Heart right ventricle (tissue), 16 donors: ENCODE results near the gene IFT52. TPM values are rescaled to one million over a fixed set of nuclear protein-coding genes. Genes with fewer than 3 reads are reported as not detected.

Experiments
- ATAC-seq, 8 donors: fragments of 200-7000 bp; cut with Tn5 transposase; one replicate each; pipeline ENCODE4 v1.9.1; 2020; ENCODE audit warnings: mild to moderate bottlenecking in 8 of 8, moderate library complexity in 8 of 8, moderate number of reproducible peaks in 1 of 8
- DNase-seq, 2 donors: peaks; one replicate each; pipeline ENCODE4 v3.0.0-alpha.2; 2020
- H3K27ac ChIP-seq, 10 donors: fragments of 200-600 bp; sonication (generic) in 2 of 10; one replicate each; pipeline versions ENCODE4 v1.5.0 to v1.8.0; 2020 to 2022; ENCODE audit warnings: mild to moderate bottlenecking in 3 of 10
- H3K27me3 ChIP-seq, 7 donors: fragments of 200-600 bp; one replicate each; pipeline ENCODE4 v1.8.0; 2021 to 2022; ENCODE audit warnings: mild to moderate bottlenecking in 2 of 7
- H3K36me3 ChIP-seq, 9 donors: fragments of 200-600 bp; sonication (generic) in 1 of 9; one replicate each; pipeline versions ENCODE4 v1.5.0 to v1.8.0; 2020 to 2022; ENCODE audit warnings: mild to moderate bottlenecking in 2 of 9
- H3K4me1 ChIP-seq, 9 donors: fragments of 200-600 bp; sonication (generic) in 1 of 9; one replicate each; pipeline versions ENCODE4 v1.5.0 to v1.8.0; 2020 to 2022; ENCODE audit warnings: mild to moderate bottlenecking in 4 of 9
- H3K4me3 ChIP-seq, 10 donors: fragments of 200-600 bp; sonication (generic) in 2 of 10; one replicate each; pipeline versions ENCODE4 v1.5.0 to v1.8.0; 2020 to 2022; ENCODE audit warnings: mild to moderate bottlenecking in 7 of 10, moderate library complexity in 2 of 10
- H3K9me3 ChIP-seq, 11 donors: fragments of 200-600 bp in 10 of 11; sonication (generic) in 2 of 11; one replicate each; pipeline versions ENCODE4 v1.5.0 to v1.8.0; 2013 to 2022; ENCODE audit warnings: mild to moderate bottlenecking in 2 of 11, control low read depth in 1 of 11, moderate library complexity in 1 of 11
- WGBS, 2 donors: extraction: QIAGEN DNeasy Blood & Tissue Kit; methylation state at CpG; one replicate each; pipeline ENCODE4 v1.1.7; 2013; ENCODE audit warnings: inconsistent platforms in 1 of 2; 5-methylcytosine and 5-hydroxymethylcytosine counted together
- intact Hi-C, 10 donors: fragments of 100-400 bp; cut with DNase I; formaldehyde crosslinking; loops; one replicate each; pipeline versions ENCODE4 v1.11.1 to v1.14.2; 2022
- polyA plus RNA-seq, 2 donors: library from polyadenylated mRNA; stranded (reverse); fragments of 200-250 nt; gene quantifications; one replicate each; pipeline ENCODE4 v1.2.3, GENCODE V29; 2013
- total RNA-seq, 10 donors: library from RNA; stranded (reverse); fragmentation: NEBNext Ultra II Directional in 3 of 10; extraction: Animal tissue kit (Norgen Biotek cat#: 25700) in 3 of 10; gene quantifications; one replicate each; pipeline versions ENCODE4 v1.2.1 to v1.2.4, GENCODE V29; 2021 to 2023
- TF ChIP-seq, protein P1 (sequence below), 9 donors: fragments of 200-600 bp; sonication (generic) in 2 of 9; IDR thresholded peaks; one replicate each; pipeline versions ENCODE4 v1.5.0 to v1.8.0; 2021 to 2022; ENCODE audit warnings: antibody characterized with exemption in 9 of 9, mild to moderate bottlenecking in 5 of 9, moderate library complexity in 1 of 9
- donor health status: Arrhythmogenic right ventricular cardiomyopathy.
- donor health status: ischemic (EF 13 %, LVEDD 7.1; RV severe dilation, severe dysfunction).
- donor health status: healthy with polysubstance abuse.
- donor health status: DM: no; HTN: yes; CAD: no.
- donor health status: DM: no; HTN: no; CAD: no.
- donor health status: ischemic (EF 25% LVEDD 6.9; RV normal size, moderate dysfunction).
- donor health status: ischemic (EF 25% LVEDD 5.7; RV mildly dilated, moderate dysfunction).
- donor health status: healthy.
- donor health status: DM: yes; HTN: yes; CAD: no.
- donor health status: Ischemic cardiomyopathy.
- donor health status: ischemic (EF 35%, LVEDD 5.7; RV mildly dilated, moderate dysfunction).
- donor health status: nonischemic (EF 11% LVEDD 7.7; RV severe dilation, severe dysfunction).
- donor health status: DM: yes; HTN: yes; CAD: no.
- donor health status: PGD.
- donor health status: ischemic (EF 29% LVEDD 5.4; RV normal size, mild dysfunction).
- donor health status: nonischemic (EF 23%, LVEDD 6.1; RV moderate dilation, normal function).

The IFT52 gene
- total and polyA plus RNA-seq, 12 donors, result 5.2 to 8.9 (median 7.0) TPM

- H3K4me1 ChIP-seq, result peaks cover 0 to 8% (median 0%) of the 10 kb centered on the region in 9 donors
- intact Hi-C loops, result loop anchor here in 2 of 10 donors (5.0 to 10.0 kb wide), 2 partner anchors 540 to 542 kb away; no protein-coding TSS in a partner anchor
- no peak overlapping the region for H3K4me3 ChIP-seq
- no peak overlapping the region for H3K27ac ChIP-seq
- H3K27me3 ChIP-seq, result no peaks in the 10 kb centered on the region
- DNase-seq, result no peak
- 79 to 80% methylated on average over 4 of the region's 4 CpGs for WGBS, 2 donors
- TF ChIP-seq, protein P1, sequence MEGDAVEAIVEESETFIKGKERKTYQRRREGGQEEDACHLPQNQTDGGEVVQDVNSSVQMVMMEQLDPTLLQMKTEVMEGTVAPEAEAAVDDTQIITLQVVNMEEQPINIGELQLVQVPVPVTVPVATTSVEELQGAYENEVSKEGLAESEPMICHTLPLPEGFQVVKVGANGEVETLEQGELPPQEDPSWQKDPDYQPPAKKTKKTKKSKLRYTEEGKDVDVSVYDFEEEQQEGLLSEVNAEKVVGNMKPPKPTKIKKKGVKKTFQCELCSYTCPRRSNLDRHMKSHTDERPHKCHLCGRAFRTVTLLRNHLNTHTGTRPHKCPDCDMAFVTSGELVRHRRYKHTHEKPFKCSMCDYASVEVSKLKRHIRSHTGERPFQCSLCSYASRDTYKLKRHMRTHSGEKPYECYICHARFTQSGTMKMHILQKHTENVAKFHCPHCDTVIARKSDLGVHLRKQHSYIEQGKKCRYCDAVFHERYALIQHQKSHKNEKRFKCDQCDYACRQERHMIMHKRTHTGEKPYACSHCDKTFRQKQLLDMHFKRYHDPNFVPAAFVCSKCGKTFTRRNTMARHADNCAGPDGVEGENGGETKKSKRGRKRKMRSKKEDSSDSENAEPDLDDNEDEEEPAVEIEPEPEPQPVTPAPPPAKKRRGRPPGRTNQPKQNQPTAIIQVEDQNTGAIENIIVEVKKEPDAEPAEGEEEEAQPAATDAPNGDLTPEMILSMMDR (IDR thresholded peaks at IDR 0.05), result no peak
- ATAC-seq, result no peak
- H3K9me3 ChIP-seq, result peaks cover 0 to 9% (median 0%) of the 10 kb centered on the region in 11 donors
- peaks cover 0 to 26% (median 0%) of the 10 kb centered on the region in 9 donors for H3K36me3 ChIP-seq
These were observed 48.1 kb upstream of the IFT52 start for GRCh38 chr20:43542674-43543073.

DNA sequence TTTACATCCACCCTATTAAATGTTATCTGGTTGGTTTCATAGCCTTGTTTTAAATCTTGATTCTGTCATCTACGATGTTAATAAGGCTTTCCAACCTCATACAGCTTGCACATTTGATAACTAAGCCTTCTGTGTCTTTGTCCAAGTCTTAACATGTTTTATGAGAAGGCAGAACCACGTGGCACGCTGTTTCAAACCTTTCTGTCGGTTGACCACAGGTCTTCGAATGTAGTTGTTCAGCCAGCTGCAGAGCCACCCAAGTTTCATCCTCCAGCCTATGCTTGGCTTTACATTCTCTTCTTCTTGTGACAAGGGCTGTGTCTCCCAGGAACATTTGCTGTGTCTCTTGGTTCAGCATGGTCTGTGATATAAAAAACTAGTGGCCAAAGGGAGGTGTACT is 47.6 kb upstream of the IFT52 start:
- intact Hi-C loops, result loop anchor here in 2 of 10 donors (5.0 to 10.0 kb wide), 2 partner anchors 539 to 542 kb away; no protein-coding TSS in a partner anchor
- Histone ChIP-seq H3K36me3 (peaks cover 0 to 26% (median 0%) of the 10 kb centered on the region in 9 donors), H3K4me1 (peaks cover 0 to 4% (median 0%) of the 10 kb centered on the region in 9 donors), H3K27ac (no peak overlapping the region), H3K4me3 (no peak overlapping the region), H3K27me3 (no peaks in the 10 kb centered on the region), H3K9me3 (peaks cover 0 to 11% (median 0%) of the 10 kb centered on the region in 11 donors)
- 91 to 93% methylated on average over 5 of the region's 5 CpGs for WGBS, 2 donors
- TF ChIP-seq, protein P1 (IDR thresholded peaks at IDR 0.05), result no peak
- no peak for ATAC-seq
- DNase-seq, result no peak

GRCh38 chr20:43544501-43544900 is 46.2 kb upstream of the IFT52 start:
- H3K36me3 ChIP-seq, result peaks cover 0 to 26% (median 0%) of the 10 kb centered on the region in 9 donors
- ATAC-seq (no peak), DNase-seq (no peak)
- peaks cover 0 to 11% (median 0%) of the 10 kb centered on the region in 11 donors for H3K9me3 ChIP-seq
- H3K27ac ChIP-seq, result no peak overlapping the region
- no peak overlapping the region for H3K4me3 ChIP-seq
- no peaks in the 10 kb centered on the region for H3K27me3 ChIP-seq
- 88 to 94% methylated on average over 9 of the region's 9 CpGs for WGBS, 2 donors
- H3K4me1 ChIP-seq, result no peaks in the 10 kb centered on the region
- TF ChIP-seq, protein P1 (IDR thresholded peaks at IDR 0.05), result no peak
- intact Hi-C loops, result loop anchor here in 2 of 10 donors (5.0 to 10.0 kb wide), 2 partner anchors 538 to 540 kb away; no protein-coding TSS in a partner anchor

DNA sequence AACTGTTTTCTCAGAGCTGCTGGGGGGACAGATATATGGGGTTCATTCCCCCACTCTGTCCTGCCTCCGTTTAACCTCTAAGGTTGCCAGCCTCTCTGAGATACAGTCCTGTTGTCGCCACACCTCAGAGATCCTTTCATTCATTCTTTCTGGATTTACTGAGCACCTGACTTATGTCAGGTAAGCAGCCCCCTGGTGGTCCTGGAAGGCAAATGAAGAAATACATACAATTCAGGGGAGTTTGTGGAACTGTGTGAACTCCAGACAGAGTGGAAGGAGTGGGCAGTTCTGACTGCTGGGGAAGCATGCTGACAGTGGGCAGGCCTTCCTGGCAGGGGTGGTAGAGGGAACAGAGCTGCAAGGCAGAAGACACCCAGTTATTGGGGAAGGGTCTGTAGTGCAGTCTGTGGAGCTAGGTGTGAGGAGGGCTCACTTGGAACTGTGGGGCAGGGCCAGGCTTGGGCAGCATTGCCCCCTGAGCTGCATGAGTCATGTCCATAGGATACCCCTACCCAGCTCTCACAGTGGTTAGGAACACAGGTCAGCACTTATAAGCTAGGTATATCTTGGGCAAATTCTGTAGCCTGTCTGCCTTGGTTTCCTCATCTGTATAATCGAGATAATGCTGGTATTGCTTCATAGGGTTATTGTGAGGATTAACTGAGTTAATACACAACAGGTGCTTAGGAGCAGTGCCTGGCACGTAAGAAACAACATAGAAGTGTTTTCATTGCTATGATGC is 44.7 kb upstream of the IFT52 start:
- no peak overlapping the region for H3K4me3 ChIP-seq
- no peaks in the 10 kb centered on the region for H3K27me3 ChIP-seq
- 90 to 93% methylated on average over 4 of the region's 4 CpGs for whole genome bisulfite sequencing, 2 donors
- no peak overlapping the region for H3K27ac ChIP-seq
- H3K4me1 ChIP-seq, result no peaks in the 10 kb centered on the region
- ATAC-seq (no peak), DNase-seq (no peak)
- H3K9me3 ChIP-seq, result peaks cover 0 to 11% (median 0%) of the 10 kb centered on the region in 11 donors
- intact Hi-C loops, result loop anchor here in 1 of 10 donors (10.0 kb wide), 1 partner anchor 539 kb away; no protein-coding TSS in a partner anchor
- TF ChIP-seq, protein P1 (IDR thresholded peaks at IDR 0.05), result no peak
- peaks cover 0 to 12% (median 0%) of the 10 kb centered on the region in 9 donors for H3K36me3 ChIP-seq
